Heart left ventricle (tissue), 13 donors: ENCODE results near the gene HADHB.

ENCODE experiments used
- CTCF ChIP-seq, 12 donors: fragments of 200-600 bp; sonication (generic) in 4 of 12; IDR thresholded peaks; one replicate each; pipeline versions ENCODE4 v1.5.0 to v1.8.0; 2018 to 2022; ENCODE audit warnings: antibody characterized with exemption in 12 of 12, mild to moderate bottlenecking in 5 of 12
- POLR2A ChIP-seq, 2 donors: fragments of 450-650 bp; IDR thresholded peaks; one replicate each; pipeline ENCODE4 v1.6.1; 2017; ENCODE audit warnings: antibody characterized with exemption in 2 of 2, mild to moderate bottlenecking in 2 of 2, moderate library complexity in 2 of 2
- donor health status: ischemic (EF 13 %, LVEDD 7.1; RV severe dilation, severe dysfunction).
- donor health status: DM: no; HTN: yes; CAD: no.
- donor health status: DM: no; HTN: no; CAD: no.
- donor health status: ischemic (EF 25% LVEDD 6.9; RV normal size, moderate dysfunction).
- donor health status: ischemic (EF 25% LVEDD 5.7; RV mildly dilated, moderate dysfunction).
- donor health status: ischemic (EF 35%, LVEDD 5.7; RV mildly dilated, moderate dysfunction).
- donor health status: nonischemic (EF 11% LVEDD 7.7; RV severe dilation, severe dysfunction).
- donor health status: DM: yes; HTN: yes; CAD: no.
- donor health status: PGD.
- donor health status: ischemic (EF 29% LVEDD 5.4; RV normal size, mild dysfunction).
- donor health status: nonischemic (EF 23%, LVEDD 6.1; RV moderate dilation, normal function).

- TF ChIP-seq CTCF (IDR thresholded peaks at IDR 0.05): no peak
- no peak for TF ChIP-seq POLR2A (IDR thresholded peaks at IDR 0.05)
Measured at GRCh38 chr2:26224095-26224494, 20.6 kb upstream of the HADHB start.
